B cell (primary cell): Measurements from ENCODE around the gene MYO10. TPM values are rescaled to one million over a fixed set of nuclear protein-coding genes. Genes with fewer than 3 reads are reported as not detected.
A peak's percentile ranks its signal among the peaks of the same experiment; 100 is the strongest.

ENCODE experiments used
- ATAC-seq: fragments of 200-7000 bp; cut with Tn5 transposase; one replicate; pipeline ENCODE4 v1.10.0; 2021; ENCODE audit warnings: low read depth, mild to moderate bottlenecking, moderate number of reproducible peaks, moderate library complexity
- CTCF ChIA-PET: fragments of 350-600 bp; sonication (Branson Sonifier 250); formaldehyde crosslinking; loops from one replicate; lab custom pipeline; 2021; ENCODE audit warnings: antibody characterized with exemption, inconsistent platforms; lab: Charles Lee
- POLR2A ChIA-PET: fragments of 350-600 bp; sonication (Branson Sonifier 250); formaldehyde crosslinking; loops from one replicate; lab custom pipeline; 2021; ENCODE audit warnings: antibody characterized with exemption; lab: Charles Lee
- DNase-seq: peaks from one replicate; pipeline ENCODE4 v3.0.0; 2013
- H2AFZ ChIP-seq: 2 replicates; pipeline ENCODE4 v1.6.1; 2012; ENCODE audit warnings: mild to moderate bottlenecking, low read depth, low read length; ENCODE audit not compliant: insufficient read depth, poor library complexity, severe bottlenecking
- H3K27ac ChIP-seq, 2 donors: 1 replicate in 1 of 2; 2 replicates in 1 of 2; pipeline ENCODE4 v1.5.1; 2012 to 2013; ENCODE audit warnings: low read length in 2 of 2, mild to moderate bottlenecking in 2 of 2, moderate library complexity in 1 of 2
- H3K27me3 ChIP-seq, 4 experiments: fragments of 200-600 bp in 1 of 4; sonication (generic) in 1 of 4; replicated peaks in 1 of 4; 1 replicate in 2 of 4; 2 replicates in 2 of 4; pipeline versions ENCODE4 v1.6.1 to v1.7.0; 2013 to 2016; ENCODE audit warnings: low read length in 3 of 4, mild to moderate bottlenecking in 2 of 4, mixed read lengths in 1 of 4, moderate library complexity in 1 of 4; ENCODE audit not compliant: insufficient read depth in 4 of 4, control insufficient read depth in 3 of 4; ENCODE audit errors: control extremely low read depth in 1 of 4
- H3K36me3 ChIP-seq, 2 experiments: replicated peaks in 1 of 2; 1 replicate in 1 of 2; 2 replicates in 1 of 2; pipeline versions ENCODE4 v1.6.1 to v1.7.1; 2013; ENCODE audit warnings: low read length in 1 of 2; ENCODE audit not compliant: insufficient read depth in 2 of 2, control insufficient read depth in 1 of 2; ENCODE audit errors: control extremely low read depth in 1 of 2, extremely low read depth in 1 of 2
- H3K4me1 ChIP-seq, 2 donors: fragments of 200-600 bp in 1 of 2; sonication (generic) in 1 of 2; 1 replicate in 1 of 2; 2 replicates in 1 of 2; pipeline versions ENCODE4 v1.5.1 to v1.6.1; 2013 to 2017; ENCODE audit warnings: low read length in 2 of 2; ENCODE audit not compliant: control insufficient read depth in 2 of 2, insufficient read depth in 2 of 2
- H3K4me2 ChIP-seq: replicated peaks from 2 replicates; pipeline ENCODE3; 2012; ENCODE audit warnings: mild to moderate bottlenecking, low read depth, low read length; ENCODE audit not compliant: poor library complexity, severe bottlenecking
- H3K4me3 ChIP-seq, 5 experiments: fragments of 200-600 bp in 1 of 5; sonication (generic) in 1 of 5; 1 replicate in 3 of 5; 2 replicates in 2 of 5; pipeline versions ENCODE4 v1.5.1 to v1.7.0; 2011 to 2016; ENCODE audit warnings: low read length in 4 of 5, mild to moderate bottlenecking in 4 of 5, low read depth in 2 of 5, control low read depth in 1 of 5, moderate library complexity in 1 of 5; ENCODE audit not compliant: insufficient read depth in 1 of 5; ENCODE audit errors: control extremely low read depth in 1 of 5, extremely low read depth in 1 of 5
- H3K79me2 ChIP-seq: fragments of 200-600 bp; sonication (generic); one replicate; pipeline ENCODE4 v1.6.0; 2016; ENCODE audit warnings: low read length; ENCODE audit not compliant: control insufficient read depth, insufficient read depth
- H3K9ac ChIP-seq: fragments of 200-600 bp; sonication (generic); 2 replicates; pipeline ENCODE4 v1.6.1; 2017; ENCODE audit warnings: mild to moderate bottlenecking, low read length, moderate library complexity
- H3K9me3 ChIP-seq, 3 donors: one replicate each; pipeline versions ENCODE4 v1.6.1 to v1.7.1; 2013; ENCODE audit warnings: low read length in 2 of 3; ENCODE audit not compliant: control insufficient read depth in 2 of 3, insufficient read depth in 1 of 3; ENCODE audit errors: control extremely low read depth in 1 of 3
- H4K20me1 ChIP-seq: 2 replicates; pipeline ENCODE4 v1.6.0; 2012; ENCODE audit warnings: mild to moderate bottlenecking, low read length; ENCODE audit not compliant: insufficient read depth, control insufficient read depth, poor library complexity, severe bottlenecking
- H3K27ac Mint-ChIP-seq: one replicate; pipeline ENCODE4 v1.8.0; 2021; ENCODE audit warnings: mixed read lengths
- H3K27me3 Mint-ChIP-seq: one replicate; pipeline ENCODE4 v1.8.0; 2021; ENCODE audit warnings: mixed read lengths
- H3K4me1 Mint-ChIP-seq: one replicate; pipeline ENCODE4 v1.8.0; 2021; ENCODE audit warnings: mixed read lengths
- H3K4me3 Mint-ChIP-seq: one replicate; pipeline ENCODE4 v1.8.0; 2021; ENCODE audit warnings: mixed read lengths
- H3K9me3 Mint-ChIP-seq: one replicate; pipeline ENCODE4 v1.8.0; 2022; ENCODE audit warnings: mixed read lengths; ENCODE audit not compliant: insufficient read depth
- EZH2 ChIP-seq: IDR thresholded peaks from 2 replicates; pipeline ENCODE4 v1.6.1; 2012; ENCODE audit warnings: borderline replicate concordance, low read depth, mild to moderate bottlenecking, moderate library complexity, low read length; ENCODE audit not compliant: insufficient read depth, poor library complexity, severe bottlenecking
- WGBS: methylation state at CpG from one replicate; pipeline ENCODE4 v1.1.5; 2013; ENCODE audit warnings: missing lambda C conversion rate; ENCODE audit not compliant: insufficient coverage; 5-methylcytosine and 5-hydroxymethylcytosine counted together
- intact Hi-C: fragments of 100-400 bp; cut with micrococcal nuclease; formaldehyde crosslinking; loops from one replicate; pipeline ENCODE4 v1.10.0; 2022
- polyA plus RNA-seq: library from polyadenylated mRNA; depleted of rRNA; stranded (reverse); fragments of >200 nt; gene quantifications from 2 replicates; pipeline ENCODE4 v1.2.3, GENCODE V29; 2012
- total RNA-seq, 2 donors: library from RNA; stranded (reverse); fragments of 120-200 nt in 1 of 2; gene quantifications; 1 replicate in 1 of 2; 2 replicates in 1 of 2; pipeline versions ENCODE4 v1.2.3 to v1.2.4, GENCODE V29; 2013 to 2022
- TF ChIP-seq, protein P1 (sequence below): fragments of 200-600 bp; IDR thresholded peaks from one replicate; pipeline ENCODE4 v1.8.0; 2022; ENCODE audit warnings: antibody characterized with exemption, mild to moderate bottlenecking

MYO10 gene
- total and polyA plus RNA-seq, 2 donors (not counting 1 experiment from before 2014, with no cell fraction given), result 0.10 TPM; not detected in 1

DNA sequence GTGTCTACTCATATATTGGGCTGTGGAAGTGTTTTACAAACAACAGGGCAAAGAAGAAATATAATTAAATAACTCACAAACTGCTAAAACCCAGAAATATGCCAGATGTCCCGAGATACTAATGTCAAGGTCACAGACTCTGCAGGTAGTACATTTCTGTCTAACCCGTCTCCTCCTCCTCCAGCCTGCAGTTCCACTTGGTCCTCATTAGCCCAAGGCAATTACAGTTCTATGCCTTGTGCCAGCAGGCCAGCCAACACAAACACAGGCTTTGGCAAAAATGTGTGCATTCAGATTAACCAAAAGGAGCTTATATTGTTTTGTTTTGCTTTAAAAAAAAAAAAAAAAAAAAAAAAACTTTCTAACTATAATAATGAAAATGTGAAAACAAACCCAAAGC is 148.8 kb downstream of the MYO10 start:
- H3K4me1 Mint-ChIP-seq, result peaks cover 9% of the 10 kb centered on the region
- CTCF ChIA-PET, result no interaction called here
- Histone ChIP-seq H3K27ac (no peak overlapping the region), H2AFZ (no peak overlapping the region), H4K20me1 (no peaks in the 10 kb centered on the region), H3K4me3 (no peak overlapping the region), H3K27me3 (no peaks in the 10 kb centered on the region), H3K9me3 (no peaks in the 10 kb centered on the region), H3K9ac (no peak overlapping the region), H3K4me2 (no peak overlapping the region), H3K4me1 (no peaks in the 10 kb centered on the region), H3K36me3 (no peaks in the 10 kb centered on the region), H3K79me2 (no peaks in the 10 kb centered on the region)
- POLR2A ChIA-PET, result no interaction called here
- peaks cover 22% of the 10 kb centered on the region for H3K27me3 Mint-ChIP-seq
- DNase-seq (no peak), ATAC-seq (no peak)
- TF ChIP-seq EZH2, result no peak
- TF ChIP-seq, protein P1, sequence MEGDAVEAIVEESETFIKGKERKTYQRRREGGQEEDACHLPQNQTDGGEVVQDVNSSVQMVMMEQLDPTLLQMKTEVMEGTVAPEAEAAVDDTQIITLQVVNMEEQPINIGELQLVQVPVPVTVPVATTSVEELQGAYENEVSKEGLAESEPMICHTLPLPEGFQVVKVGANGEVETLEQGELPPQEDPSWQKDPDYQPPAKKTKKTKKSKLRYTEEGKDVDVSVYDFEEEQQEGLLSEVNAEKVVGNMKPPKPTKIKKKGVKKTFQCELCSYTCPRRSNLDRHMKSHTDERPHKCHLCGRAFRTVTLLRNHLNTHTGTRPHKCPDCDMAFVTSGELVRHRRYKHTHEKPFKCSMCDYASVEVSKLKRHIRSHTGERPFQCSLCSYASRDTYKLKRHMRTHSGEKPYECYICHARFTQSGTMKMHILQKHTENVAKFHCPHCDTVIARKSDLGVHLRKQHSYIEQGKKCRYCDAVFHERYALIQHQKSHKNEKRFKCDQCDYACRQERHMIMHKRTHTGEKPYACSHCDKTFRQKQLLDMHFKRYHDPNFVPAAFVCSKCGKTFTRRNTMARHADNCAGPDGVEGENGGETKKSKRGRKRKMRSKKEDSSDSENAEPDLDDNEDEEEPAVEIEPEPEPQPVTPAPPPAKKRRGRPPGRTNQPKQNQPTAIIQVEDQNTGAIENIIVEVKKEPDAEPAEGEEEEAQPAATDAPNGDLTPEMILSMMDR, result no peak
- intact Hi-C loops, result no loop called here
- no peak overlapping the region for H3K27ac Mint-ChIP-seq
- no CpG with 5 or more reads among the region's 2 CpGs for WGBS
- no peaks in the 10 kb centered on the region for H3K9me3 Mint-ChIP-seq
- no peak overlapping the region for H3K4me3 Mint-ChIP-seq

DNA sequence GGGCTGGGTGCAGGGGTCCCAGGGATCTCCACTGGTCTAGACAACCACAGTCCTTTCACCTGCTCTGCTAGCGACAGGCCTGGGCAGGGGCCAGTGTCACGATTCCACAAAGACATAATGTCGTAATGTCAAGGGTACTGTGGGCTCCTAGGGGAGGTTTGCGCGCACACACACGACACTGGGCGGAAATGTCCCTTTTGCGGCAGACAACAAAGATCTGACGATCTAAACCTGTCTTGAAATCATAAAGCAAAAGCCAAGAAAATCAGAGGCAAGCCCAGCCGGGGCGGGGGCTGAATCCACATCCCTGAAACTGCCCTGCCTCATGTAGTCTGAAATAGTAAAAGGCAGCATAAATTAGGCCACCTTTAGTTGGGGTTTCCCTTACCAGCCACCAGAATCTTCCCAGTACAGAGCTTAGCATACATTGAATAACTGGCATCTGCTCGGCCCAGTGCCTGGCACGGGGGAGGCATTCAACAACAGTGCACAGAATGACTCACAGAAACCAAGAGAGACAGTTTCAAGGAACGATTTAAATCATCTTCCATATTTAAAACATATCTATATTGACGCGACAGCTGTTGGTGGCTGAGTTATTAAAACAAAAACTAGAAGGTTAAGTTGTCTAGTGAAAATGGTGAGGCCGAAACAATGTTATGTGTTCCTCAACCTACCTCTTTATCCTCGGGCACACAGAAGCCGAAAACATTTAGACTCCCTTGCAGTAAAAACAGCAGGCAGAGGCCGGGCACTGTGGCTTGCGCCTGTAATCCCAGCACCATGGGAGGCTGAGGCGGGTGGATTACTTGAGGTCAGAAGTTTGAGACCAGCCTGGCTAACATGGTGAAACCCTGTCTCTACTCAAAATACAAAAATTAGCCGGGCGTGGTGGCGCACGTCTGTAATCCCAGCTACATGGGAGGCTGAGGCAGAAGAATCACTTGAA is 151.0 kb downstream of the MYO10 start:
- ChIA-PET CTCF (no interaction called here), POLR2A (no interaction called here)
- WGBS, result 70% methylated on average over 14 of the region's 26 CpGs
- H3K4me3 Mint-ChIP-seq, result peak overlapping the region; percentile 3
- Histone ChIP-seq H3K4me3 (no peak overlapping the region), H3K4me2 (no peak overlapping the region), H3K79me2 (no peaks in the 10 kb centered on the region), H3K4me1 (no peaks in the 10 kb centered on the region), H3K9me3 (no peaks in the 10 kb centered on the region), H3K27ac (no peak overlapping the region), H3K9ac (no peak overlapping the region), H3K36me3 (no peaks in the 10 kb centered on the region), H4K20me1 (no peaks in the 10 kb centered on the region), H2AFZ (no peak overlapping the region), H3K27me3 (peaks cover 0 to 3% (median 0%) of the 10 kb centered on the region in 4 experiments)
- ATAC-seq, result no peak
- H3K27ac Mint-ChIP-seq, result no peak overlapping the region
- no peaks in the 10 kb centered on the region for H3K9me3 Mint-ChIP-seq
- H3K4me1 Mint-ChIP-seq, result peaks cover 9% of the 10 kb centered on the region
- intact Hi-C loops, result no loop called here
- peaks cover 22% of the 10 kb centered on the region for H3K27me3 Mint-ChIP-seq
- TF ChIP-seq, protein P1, result no peak
- no peak for TF ChIP-seq EZH2
- DNase-seq, result no peak
